CD1c-positive myeloid dendritic cell (primary cell): Measurements from ENCODE around the gene RAB22A.
"Not testable (repeated sequence)": the region's sequence is repeated elsewhere in the genome, so short reads cannot be mapped to it uniquely, and the experiment has no call there.

Experiments
- DNase-seq: peaks from one replicate; pipeline ENCODE4 v3.0.0-alpha.2; 2016; ENCODE audit errors: extremely low spot score

Gene RAB22A

DNA sequence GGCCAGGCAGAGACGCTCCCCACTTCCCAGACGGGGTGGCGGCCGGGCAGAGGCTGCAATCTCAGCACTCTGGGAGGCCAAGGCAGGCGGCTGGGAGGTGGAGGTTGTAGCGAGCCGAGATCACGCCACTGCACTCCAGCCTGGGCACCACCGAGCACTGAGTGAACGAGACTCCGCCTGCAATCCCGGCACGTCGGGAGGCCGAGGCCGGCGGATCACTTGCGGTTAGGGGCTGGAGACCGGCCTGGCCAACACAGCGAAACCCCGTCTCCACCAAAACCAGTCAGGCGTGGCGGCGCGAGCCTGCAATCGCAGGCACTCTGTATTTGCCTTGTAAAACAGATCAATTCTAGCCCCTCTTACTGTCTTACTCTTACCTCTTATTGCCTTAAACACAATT lies 105.3 kb downstream of the RAB22A start:
- not testable (repeated sequence) for DNase-seq

DNA sequence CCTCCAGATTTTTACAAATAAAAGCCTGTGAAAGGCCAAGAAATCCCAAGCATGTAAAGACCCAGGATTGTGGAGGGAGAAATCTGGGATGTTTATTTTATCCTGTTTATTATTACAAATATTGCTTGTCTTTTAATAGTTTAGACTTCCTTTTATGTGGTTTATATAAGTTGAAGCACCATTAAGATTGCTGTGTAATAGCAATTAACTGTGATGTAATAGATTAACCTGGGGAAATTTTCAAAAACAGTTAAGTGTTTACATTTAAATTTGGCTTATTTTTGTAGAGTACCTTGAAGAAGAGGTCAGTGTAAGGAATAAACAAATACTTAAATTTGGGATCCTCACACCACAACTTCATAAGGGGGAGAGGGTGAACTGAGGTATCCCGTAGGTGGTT lies 106.5 kb downstream of the RAB22A start:
- DNase-seq, result no peak

DNA sequence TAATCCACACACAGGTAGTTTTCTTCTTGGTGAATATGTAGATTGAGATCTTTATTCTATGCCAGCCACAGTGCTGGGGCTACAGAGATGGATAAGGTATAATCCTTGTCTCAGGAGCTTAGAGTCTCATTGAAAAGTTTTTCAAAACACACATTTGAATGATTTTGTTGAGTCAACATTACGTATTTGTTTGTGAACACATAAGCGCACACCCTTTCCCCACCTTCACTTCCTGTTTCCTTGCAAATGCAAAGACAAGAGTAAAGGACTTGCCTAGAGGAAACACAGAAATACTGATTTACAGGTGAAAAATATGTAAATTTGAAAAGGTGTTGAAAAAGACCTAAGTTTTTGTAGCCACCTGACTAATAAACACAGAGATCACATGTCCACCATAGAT lies 107.3 kb downstream of the RAB22A start:
- no peak for DNase-seq
